ENCODE measurements around the gene ITGB1BP2. TPM values are rescaled to one million over a fixed set of nuclear protein-coding genes. Genes with fewer than 3 reads are reported as not detected.

ITGB1BP2 gene
- total and polyA plus RNA-seq, 2 of the 13 experiments (the other 11 are each of a cell fraction or from before 2014, with no cell fraction given): 0.90 to 2.2 TPM

GRCh38 chrX:71283403-71284143 is 18.0 kb upstream of the ITGB1BP2 start, which contains the start of gene NONO (continued):
- TF ChIP-seq ATF6 (CRISPR knock-in tag; conservative IDR thresholded peaks at IDR 0.05): no peak
- no peak for TF ChIP-seq FOXC1 (CRISPR knock-in tag; IDR thresholded peaks at IDR 0.05; ENCODE audit: borderline replicate concordance)
- TF ChIP-seq E2F1 (CRISPR knock-in tag; IDR thresholded peaks at IDR 0.05): peak; percentile 86
- no peak for TF ChIP-seq ZNF496 (CRISPR knock-in tag; IDR thresholded peaks at IDR 0.05; ENCODE audit: insufficient replicate concordance)
- TF ChIP-seq ZSCAN20 (CRISPR knock-in tag; IDR thresholded peaks at IDR 0.05; ENCODE audit: borderline replicate concordance): no peak
- TF ChIP-seq YY1 (IDR thresholded peaks at IDR 0.05; ENCODE audit: insufficient read depth, insufficient replicate concordance, low read depth, low read length): peak; percentile 62
- TF ChIP-seq TRIM24 (CRISPR knock-in tag; IDR thresholded peaks at IDR 0.05): no peak
- TF ChIP-seq ZNF318 (CRISPR knock-in tag; IDR thresholded peaks at IDR 0.05): no peak
- TF ChIP-seq ZNF3 (CRISPR knock-in tag; IDR thresholded peaks at IDR 0.05): no peak
- TF ChIP-seq ZNF761 (CRISPR knock-in tag; conservative IDR thresholded peaks at IDR 0.05): no peak
- TF ChIP-seq ZNF790 (CRISPR knock-in tag; IDR thresholded peaks at IDR 0.05; ENCODE audit: borderline replicate concordance): no peak
- no peak for TF ChIP-seq ZNF569 (CRISPR knock-in tag; IDR thresholded peaks at IDR 0.05; ENCODE audit: borderline replicate concordance)
- TF ChIP-seq ZKSCAN1 (IDR thresholded peaks at IDR 0.05; ENCODE audit: low read length): no peak
- TF ChIP-seq ZMAT3 (CRISPR knock-in tag; conservative IDR thresholded peaks at IDR 0.05): no peak
